Umbilical cord (tissue), 2 donors: ENCODE data around the gene USP43. TPM values are rescaled to one million over a fixed set of nuclear protein-coding genes. Genes with fewer than 3 reads are reported as not detected.
A peak's percentile ranks its signal among the peaks of the same experiment; 100 is the strongest.

ENCODE experiments used
- DNase-seq: peaks from one replicate; pipeline ENCODE4 v3.0.0-alpha.2; 2015; ENCODE audit warnings: low spot score
- total RNA-seq: library from RNA; depleted of rRNA; stranded (reverse); fragments of >200 nt; gene quantifications from one replicate; pipeline ENCODE4 v1.2.3, GENCODE V29; 2014; ENCODE audit warnings: low replicate concordance; ENCODE audit not compliant: insufficient read depth

Gene USP43
- total RNA-seq, 1 donor from 2014 or later: 0.96 TPM

DNA sequence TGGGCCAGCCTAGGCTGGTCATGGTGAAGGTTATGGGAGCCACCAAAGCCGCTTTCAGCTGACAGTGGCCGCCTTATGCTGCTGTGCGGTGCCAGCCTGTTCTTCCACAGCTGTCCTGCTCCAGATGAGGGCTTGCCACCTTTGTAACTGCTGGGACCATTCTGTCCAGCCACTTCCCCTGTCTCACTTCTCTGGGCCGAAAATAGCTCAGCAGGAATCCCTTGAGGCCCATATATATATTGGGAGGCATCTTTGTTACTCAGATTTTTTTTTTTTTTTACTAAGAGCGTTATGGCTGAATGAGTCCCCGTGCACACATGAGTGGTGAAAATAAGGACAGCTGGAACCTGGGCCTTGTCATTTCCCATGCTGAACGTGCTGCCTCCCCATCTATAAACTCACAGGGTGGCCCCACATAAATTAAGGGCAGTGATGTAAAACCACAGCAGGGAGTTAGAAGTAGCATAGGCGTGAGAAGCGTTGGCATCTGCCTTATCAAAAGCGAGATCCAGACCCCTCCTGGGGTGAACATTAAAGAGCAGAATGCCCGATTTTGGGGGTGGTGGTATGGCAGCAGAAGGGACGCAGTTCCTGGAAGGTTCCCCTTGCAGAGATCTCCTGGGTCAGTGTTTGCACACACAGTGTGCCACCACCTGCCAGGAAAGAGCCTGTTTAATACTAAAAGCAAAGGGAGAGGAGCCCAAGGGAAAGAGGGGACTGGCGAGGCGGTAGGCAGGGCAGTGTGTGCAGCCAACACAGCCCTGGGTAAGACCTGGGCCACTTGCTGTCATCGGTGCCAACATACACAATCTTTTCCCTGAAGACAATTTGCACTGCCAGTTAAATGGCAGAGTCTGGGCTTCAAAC, 57.8 kb downstream of the USP43 start:
- no peak for DNase-seq

GRCh38 chr17:9703781-9704082, 58.4 kb downstream of the USP43 start:
- DNase-seq: no peak

GRCh38 chr17:9705745-9706144, 60.4 kb downstream of the USP43 start:
- no peak for DNase-seq

GRCh38 chr17:9707948-9708347, 62.6 kb downstream of the USP43 start:
- no peak for DNase-seq

DNA sequence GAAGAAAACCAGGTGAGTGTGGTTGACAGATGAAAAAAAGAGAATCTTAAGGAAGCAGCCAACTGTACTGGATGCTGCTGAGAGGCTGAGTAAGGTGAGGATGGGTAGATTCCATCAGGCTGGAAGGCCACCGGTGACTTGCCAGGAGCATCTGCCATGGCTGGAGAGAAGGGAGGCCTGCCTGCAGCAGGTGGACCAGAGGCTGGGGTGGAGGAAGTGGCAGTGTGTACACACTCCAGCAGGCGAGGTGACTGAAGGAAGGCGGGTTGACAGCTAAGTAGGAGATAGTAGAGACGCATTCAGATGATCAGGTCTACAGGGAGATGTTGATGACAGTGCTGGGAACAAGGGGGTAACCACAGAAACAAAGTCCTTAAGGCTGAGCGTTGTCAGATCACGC, 69.5 kb downstream of the USP43 start:
- no peak for DNase-seq

- no peak for DNase-seq
Measured at GRCh38 chr17:9715503-9716016, 70.2 kb downstream of the USP43 start.

DNA sequence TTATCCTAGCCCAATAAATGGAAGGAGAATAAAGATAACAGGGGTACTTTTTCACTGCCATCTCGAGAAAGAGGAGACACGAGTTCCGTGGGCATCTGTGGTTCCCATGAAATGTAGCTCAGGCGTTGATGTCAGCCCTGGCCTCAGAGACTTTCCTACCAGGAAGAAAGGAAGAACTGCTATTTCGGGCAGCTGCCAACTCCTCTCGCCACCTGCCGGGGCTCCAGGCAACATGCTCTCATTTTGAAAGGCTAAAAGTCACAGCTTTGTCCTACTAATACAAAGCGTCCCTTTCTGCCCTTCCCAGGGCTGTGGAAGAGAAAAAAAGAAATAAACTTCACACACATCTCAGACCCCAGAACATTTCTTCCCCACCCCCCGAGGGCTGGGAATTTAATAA, 80.3 kb downstream of the USP43 start:
- no peak for DNase-seq

DNA sequence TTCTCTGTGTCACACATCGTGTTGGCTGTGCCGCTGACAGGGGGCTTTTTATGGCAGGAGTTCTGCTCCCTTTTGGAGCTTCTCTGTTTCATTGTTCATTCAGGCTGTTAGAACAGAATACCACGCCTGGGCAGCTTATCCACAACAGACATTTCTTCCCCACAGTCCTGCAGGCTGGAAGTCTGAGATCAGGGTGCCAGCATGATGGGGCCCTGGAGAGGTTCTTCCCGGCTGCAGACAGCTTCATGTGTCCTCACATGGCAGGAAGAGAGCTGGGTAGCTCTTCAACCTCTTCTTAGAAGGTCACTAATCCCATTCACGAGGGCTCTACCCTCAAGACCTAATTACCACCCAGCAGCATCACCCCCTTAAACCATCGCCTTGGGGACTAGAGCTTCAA, 81.0 kb downstream of the USP43 start:
- DNase-seq: no peak

GRCh38 chr17:9728005-9728404, 82.7 kb downstream of the USP43 start:
- DNase-seq: no peak

DNA sequence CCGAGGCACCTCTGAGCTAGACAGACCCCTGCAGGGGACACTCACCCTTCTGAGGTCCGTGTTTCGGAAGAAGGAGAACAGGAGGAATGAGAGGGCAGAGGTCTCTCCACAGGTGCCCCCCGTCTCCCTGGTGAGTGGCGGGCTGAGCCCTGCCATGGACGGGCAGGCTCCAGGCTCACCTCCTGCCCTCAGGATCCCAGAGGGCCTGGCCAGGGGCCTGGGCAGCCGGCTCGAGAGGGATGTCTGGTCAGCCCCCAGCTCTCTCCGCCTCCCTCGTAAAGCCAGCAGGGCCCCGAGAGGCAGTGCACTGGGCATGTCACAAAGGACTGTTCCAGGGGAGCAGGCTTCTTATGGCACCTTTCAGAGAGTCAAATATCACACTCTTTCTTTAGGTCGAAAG, 83.2 kb downstream of the USP43 start:
- DNase-seq: no peak

DNA sequence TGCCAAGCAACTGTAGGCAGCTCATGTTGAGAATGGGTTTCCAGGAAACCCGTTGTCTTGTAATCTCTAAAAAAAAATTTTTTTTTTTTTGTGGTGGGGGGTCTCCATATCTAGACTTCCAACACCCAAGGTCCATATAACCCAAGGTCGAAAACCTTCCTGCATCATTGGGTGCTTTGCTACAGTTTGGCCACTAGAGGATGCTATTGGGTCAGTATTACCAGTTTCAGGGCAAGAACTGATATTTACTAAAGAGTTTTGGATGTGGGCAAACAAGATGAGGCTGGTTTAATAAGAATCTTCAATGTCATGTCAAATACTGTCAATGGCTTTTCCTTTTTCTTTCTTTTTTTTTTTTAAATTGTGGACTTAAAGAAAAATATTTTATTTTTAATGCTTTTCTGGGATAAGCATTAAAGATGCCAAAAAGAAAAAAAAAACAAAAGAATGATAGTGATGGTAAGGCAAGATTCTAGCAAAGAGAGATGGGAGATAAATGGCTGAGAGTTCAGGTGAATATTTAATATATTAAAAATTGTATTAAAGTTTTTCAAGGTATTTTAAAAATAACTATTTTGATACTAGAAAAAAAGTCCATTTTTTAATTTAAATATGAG, 83.8 kb downstream of the USP43 start:
- DNase-seq: peak; percentile 66

GRCh38 chr17:9729735-9730420, 84.6 kb downstream of the USP43 start:
- no peak for DNase-seq

- DNase-seq: no peak
Measured at GRCh38 chr17:9750524-9750923, 105.2 kb downstream of the USP43 start.

GRCh38 chr17:9755083-9755482, 109.8 kb downstream of the USP43 start:
- DNase-seq: no peak

DNA sequence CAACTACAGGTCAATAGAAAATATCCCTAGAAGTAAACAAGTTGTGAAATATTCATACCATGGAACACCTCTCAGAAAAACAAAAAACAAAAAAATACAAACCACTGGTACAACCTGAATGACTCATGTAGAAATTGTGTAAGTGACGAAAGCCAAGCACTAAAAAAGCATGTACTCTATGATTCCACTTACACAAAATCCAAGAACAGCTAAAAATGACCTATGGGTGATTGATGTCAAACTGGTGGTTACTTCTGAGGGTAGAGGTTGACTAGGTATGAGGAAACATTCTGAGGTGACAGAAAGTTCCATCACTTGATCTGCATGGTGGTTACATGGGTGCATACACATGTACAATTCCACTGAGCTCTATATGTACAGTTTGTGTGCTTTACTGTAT, 114.9 kb downstream of the USP43 start:
- no peak for DNase-seq

DNA sequence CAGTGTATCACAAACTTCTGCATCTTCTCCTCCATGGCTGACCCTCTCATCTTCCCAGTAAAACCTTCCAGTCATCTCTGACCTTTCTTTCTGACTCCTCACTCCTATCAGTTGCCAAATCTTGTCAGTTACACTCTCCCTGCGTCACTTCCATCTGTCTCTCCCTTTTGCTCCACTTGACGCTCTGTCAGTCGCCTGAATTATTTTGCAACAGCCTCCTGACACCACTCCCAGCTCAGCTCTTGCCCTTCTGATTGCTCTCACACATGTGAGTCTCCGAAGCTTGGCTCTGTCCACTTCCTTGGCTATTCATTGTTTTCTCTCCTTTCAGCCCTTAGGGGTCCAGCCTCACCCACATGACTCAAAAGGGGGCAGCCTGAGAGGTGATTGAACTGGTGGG, 118.3 kb downstream of the USP43 start:
- no peak for DNase-seq

- no peak for DNase-seq
Measured at GRCh38 chr17:9765322-9765721, 120.0 kb downstream of the USP43 start.

DNA sequence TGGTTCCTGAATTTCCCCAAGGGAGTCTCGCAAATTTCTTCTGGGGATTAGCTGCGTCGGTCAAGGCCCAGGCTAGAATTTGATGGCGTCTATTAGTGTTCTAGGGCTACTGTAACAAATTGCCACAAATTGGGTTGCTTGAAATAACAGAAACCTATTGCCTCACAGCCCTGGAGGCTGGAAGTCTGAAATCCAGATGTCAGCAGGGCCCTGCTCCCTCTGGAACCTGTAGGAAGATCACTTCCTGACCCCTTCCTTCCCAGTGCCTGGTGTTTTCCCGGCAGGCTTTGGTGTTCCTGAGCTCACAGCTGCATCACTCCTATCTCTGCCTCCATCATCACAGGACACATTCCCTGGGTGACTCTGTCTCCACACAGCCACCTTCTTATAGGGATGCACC, 121.7 kb downstream of the USP43 start:
- DNase-seq: no peak

GRCh38 chr17:9767432-9767991, 122.2 kb downstream of the USP43 start:
- no peak for DNase-seq

GRCh38 chr17:9768381-9768934, 123.1 kb downstream of the USP43 start:
- DNase-seq: peak; percentile 9

DNA sequence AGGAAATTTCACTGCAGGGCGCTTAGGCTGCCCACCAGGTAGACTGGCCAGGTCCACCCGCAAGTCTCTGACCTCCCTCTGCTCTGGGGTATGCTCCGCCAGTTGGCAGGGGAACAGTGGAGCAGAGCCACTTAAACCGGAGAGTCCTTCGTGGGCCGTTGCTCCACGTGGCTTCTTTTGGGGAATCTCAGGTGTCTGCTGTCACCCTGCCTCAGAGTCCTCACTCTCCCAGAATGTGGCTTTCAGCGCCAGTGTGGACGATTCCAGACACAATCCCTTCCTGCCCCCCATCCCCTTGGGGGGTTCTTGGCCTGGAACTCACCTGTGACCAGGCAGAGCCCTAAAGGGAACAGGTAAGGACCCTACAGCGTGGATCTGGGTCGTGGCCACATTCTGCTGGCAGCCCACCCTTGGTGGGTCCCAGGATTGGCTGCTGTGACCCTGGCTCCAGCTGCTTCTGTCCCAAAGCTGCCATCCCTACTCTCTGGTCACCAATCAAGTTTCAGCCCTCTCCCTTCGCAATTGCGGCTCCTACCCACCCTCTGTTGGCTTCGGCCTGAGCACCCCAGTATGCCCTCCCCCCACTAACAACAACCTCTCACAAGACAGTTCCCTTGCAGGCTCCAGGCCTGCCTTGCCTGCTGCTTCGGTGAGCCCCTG, 123.8 kb downstream of the USP43 start:
- no peak for DNase-seq

- DNase-seq: no peak
Measured at GRCh38 chr17:9771465-9771864, 126.1 kb downstream of the USP43 start.
